HG02938 (cell line): ENCODE data around the gene SPDYE18.
"Not testable (repeated sequence)": the region's sequence is repeated elsewhere in the genome, so short reads cannot be mapped to it uniquely, and the experiment has no call there.

Source experiments
- ATAC-seq: cut with Tn5 transposase; IDR thresholded peaks from one replicate; pipeline ENCODE4 v1.9.1; 2021; ENCODE audit warnings: mild to moderate bottlenecking, moderate library complexity; ENCODE audit not compliant: unreplicated experiment

SPDYE18 gene

GRCh38 chr7:77006127-77007110, 55.9 kb downstream of the SPDYE18 start:
- not testable (repeated sequence) for ATAC-seq

DNA sequence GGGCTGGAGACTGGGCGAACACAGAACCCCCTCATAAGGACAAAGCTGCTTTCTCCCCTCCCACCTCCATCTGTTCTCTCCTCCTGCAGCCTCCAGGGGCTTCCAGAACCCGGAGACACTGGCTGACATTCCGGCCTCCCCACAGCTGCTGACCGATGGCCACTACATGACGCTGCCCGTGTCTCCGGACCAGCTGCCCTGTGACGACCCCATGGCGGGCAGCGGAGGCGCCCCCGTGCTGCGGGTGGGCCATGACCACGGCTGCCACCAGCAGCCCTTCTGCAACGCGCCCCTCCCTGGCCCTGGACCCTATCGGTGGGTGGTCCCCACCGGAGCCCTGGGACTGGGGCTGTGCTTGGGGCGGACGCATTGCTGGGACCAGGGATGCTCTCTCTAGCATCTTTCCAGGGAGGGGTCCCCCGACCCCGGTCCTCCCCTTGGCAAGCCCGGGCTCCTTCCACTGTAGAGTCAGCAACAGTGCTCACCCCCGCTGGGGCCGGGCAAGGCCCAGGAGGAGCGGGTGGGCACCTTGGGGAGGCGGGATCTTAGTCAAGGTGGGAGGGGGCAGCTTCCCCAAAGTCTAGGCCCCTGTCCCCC, 56.8 kb downstream of the SPDYE18 start:
- ATAC-seq: not testable (repeated sequence)

DNA sequence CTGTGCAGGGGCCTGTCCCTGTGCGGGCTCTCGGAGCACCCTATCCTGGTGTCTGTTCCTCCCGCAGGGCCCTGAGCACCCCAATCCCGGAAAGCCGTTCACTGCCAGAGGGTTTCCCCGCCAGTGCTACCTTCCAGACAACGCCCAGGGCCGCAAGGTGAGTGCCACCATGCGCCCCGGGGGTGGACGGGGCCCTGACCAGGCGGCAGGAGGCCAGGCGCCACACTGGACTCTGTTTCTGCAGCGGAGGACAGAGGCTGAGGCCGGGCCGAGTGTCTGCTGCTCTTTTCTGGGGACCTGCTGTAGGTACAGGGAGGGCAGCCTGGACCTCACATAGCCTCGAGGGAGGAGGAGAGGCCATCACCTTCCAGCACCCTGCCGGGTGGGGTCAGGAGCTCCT, 58.2 kb downstream of the SPDYE18 start:
- ATAC-seq: not testable (repeated sequence)

DNA sequence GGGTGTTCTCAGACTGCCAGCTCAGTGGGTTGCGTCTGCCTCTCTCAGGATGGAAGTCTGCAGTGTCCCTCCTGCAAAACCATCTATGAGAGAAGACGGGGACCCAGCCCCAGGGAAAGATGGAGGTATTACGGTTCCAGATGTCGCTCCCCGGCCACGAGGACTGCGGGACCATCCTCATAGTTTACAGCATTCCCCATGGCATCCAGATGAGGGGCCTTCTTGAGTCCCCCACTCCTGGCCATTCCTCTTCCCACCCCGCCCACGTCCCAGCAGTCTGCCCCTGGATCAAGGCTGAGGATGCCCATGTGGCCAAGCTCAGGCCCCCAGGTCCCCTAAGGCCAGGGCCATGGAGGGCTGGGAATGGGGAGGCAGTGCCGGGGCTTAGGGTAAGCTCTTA, 59.1 kb downstream of the SPDYE18 start:
- not testable (repeated sequence) for ATAC-seq

DNA sequence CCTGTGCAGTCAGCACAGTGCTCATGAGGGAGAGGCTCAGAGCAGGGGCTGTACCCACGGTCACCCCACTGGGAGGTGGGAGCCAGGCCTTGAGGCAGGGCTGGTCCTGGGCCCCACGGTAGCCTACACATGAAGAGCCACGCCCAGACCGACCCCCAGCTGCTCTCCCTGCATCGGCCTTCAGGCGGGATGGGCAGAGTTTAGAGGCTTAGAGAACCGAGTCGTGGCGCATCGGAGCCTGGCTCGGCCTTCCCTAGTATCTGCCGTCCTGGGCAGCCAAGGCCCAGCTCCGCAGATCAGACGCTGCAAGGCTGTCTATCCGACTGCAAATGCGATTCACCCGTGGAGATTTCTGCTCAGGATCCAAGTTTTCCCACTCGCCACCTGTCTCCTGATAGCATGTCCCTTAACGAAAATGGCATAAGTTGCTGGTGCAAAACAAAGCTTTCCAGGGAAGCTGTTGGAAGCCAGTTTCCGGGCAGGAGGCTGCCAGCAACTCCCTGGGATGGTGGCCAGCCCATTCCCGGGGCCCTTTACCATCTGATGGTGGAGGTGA, 59.6 kb downstream of the SPDYE18 start:
- ATAC-seq: not testable (repeated sequence)

GRCh38 chr7:77002104-77002503, 60.3 kb downstream of the SPDYE18 start:
- not testable (repeated sequence) for ATAC-seq
